Mesodermal cell (in vitro differentiated cells): Measurements from ENCODE around the gene CARD11.

ENCODE experiments used
- H3K27ac ChIP-seq: 2 replicates; pipeline ENCODE4 v1.7.0; 2013; ENCODE audit warnings: mild to moderate bottlenecking, low read depth, low read length, moderate library complexity; ENCODE audit not compliant: severe bottlenecking
- H3K36me3 ChIP-seq: 2 replicates; pipeline ENCODE4 v1.7.1; 2013; ENCODE audit warnings: mild to moderate bottlenecking, low read length, moderate library complexity; ENCODE audit not compliant: control insufficient read depth, insufficient read depth
- H3K4me1 ChIP-seq: one replicate; pipeline ENCODE4 v1.7.1; 2013; ENCODE audit warnings: mild to moderate bottlenecking, low read length; ENCODE audit not compliant: insufficient read depth, control insufficient read depth, poor library complexity, severe bottlenecking
- H3K4me3 ChIP-seq: 2 replicates; pipeline ENCODE4 v1.7.0; 2013; ENCODE audit warnings: low read length, control low read depth, mild to moderate bottlenecking; ENCODE audit not compliant: insufficient read depth, poor library complexity, severe bottlenecking; ENCODE audit errors: extremely low read depth
- H3K9me3 ChIP-seq: 2 replicates; pipeline ENCODE4 v1.7.1; 2013; ENCODE audit warnings: mild to moderate bottlenecking, low read length, moderate library complexity; ENCODE audit not compliant: control insufficient read depth
- WGBS, 2 experiments: methylation state at CpG; one replicate each; pipeline ENCODE4 v1.1.5; 2013; ENCODE audit warnings: missing lambda C conversion rate in 2 of 2; ENCODE audit not compliant: insufficient coverage in 2 of 2; 5-methylcytosine and 5-hydroxymethylcytosine counted together

The CARD11 gene

GRCh38 chr7:2920041-2920440 lies 123.6 kb downstream of the CARD11 start:
- H3K36me3 ChIP-seq: no peaks in the 10 kb centered on the region
- H3K27ac ChIP-seq: no peak overlapping the region
- H3K4me1 ChIP-seq: no peaks in the 10 kb centered on the region
- WGBS, 2 experiments: no CpG with 5 or more reads among the region's 4 CpGs
- H3K4me3 ChIP-seq: no peak overlapping the region
- H3K9me3 ChIP-seq: no peaks in the 10 kb centered on the region

GRCh38 chr7:2919256-2919655 lies 124.4 kb downstream of the CARD11 start:
- WGBS, 2 experiments: 95 to 97% methylated on average over 17 to 19 of the region's 19 CpGs

GRCh38 chr7:2918406-2918805 lies 125.3 kb downstream of the CARD11 start:
- Histone ChIP-seq H3K36me3 (no peaks in the 10 kb centered on the region), H3K4me3 (no peak overlapping the region), H3K9me3 (no peaks in the 10 kb centered on the region), H3K4me1 (no peaks in the 10 kb centered on the region), H3K27ac (no peak overlapping the region)
- WGBS, 2 experiments: 90 to 92% methylated on average over 15 to 20 of the region's 20 CpGs

More at GRCh38 chr7:2919256-2919655, 124.4 kb downstream of the CARD11 start:
- H3K9me3 ChIP-seq: no peaks in the 10 kb centered on the region
- H3K36me3 ChIP-seq: no peaks in the 10 kb centered on the region
- no peaks in the 10 kb centered on the region for H3K4me1 ChIP-seq
- H3K4me3 ChIP-seq: no peak overlapping the region
- H3K27ac ChIP-seq: no peak overlapping the region

GRCh38 chr7:2915023-2915422 lies 128.6 kb downstream of the CARD11 start:
- WGBS, 2 experiments: 95 to 98% methylated on average over 13 of the region's 16 CpGs
- Histone ChIP-seq H3K27ac (no peak overlapping the region), H3K4me3 (no peak overlapping the region), H3K9me3 (no peaks in the 10 kb centered on the region), H3K36me3 (no peaks in the 10 kb centered on the region), H3K4me1 (no peaks in the 10 kb centered on the region)

- Histone ChIP-seq H3K4me1 (no peaks in the 10 kb centered on the region), H3K9me3 (no peaks in the 10 kb centered on the region), H3K36me3 (no peaks in the 10 kb centered on the region), H3K27ac (no peak overlapping the region), H3K4me3 (no peak overlapping the region)
- WGBS, 2 experiments: 90 to 92% methylated on average over 21 to 22 of the region's 26 CpGs
Observed at GRCh38 chr7:2913760-2914387, 129.8 kb downstream of the CARD11 start.

- Histone ChIP-seq H3K36me3 (no peaks in the 10 kb centered on the region), H3K4me1 (no peaks in the 10 kb centered on the region), H3K27ac (no peak overlapping the region), H3K4me3 (no peak overlapping the region), H3K9me3 (no peaks in the 10 kb centered on the region)
- 88 to 91% methylated on average over 12 to 16 of the region's 16 CpGs for WGBS, 2 experiments
Observed at GRCh38 chr7:2912684-2913439, 130.8 kb downstream of the CARD11 start.

- Histone ChIP-seq H3K27ac (no peak overlapping the region), H3K36me3 (no peaks in the 10 kb centered on the region), H3K9me3 (no peaks in the 10 kb centered on the region), H3K4me1 (no peaks in the 10 kb centered on the region), H3K4me3 (no peak overlapping the region)
- WGBS, 2 experiments: 87 to 88% methylated on average over 13 of the region's 13 CpGs
Observed at GRCh38 chr7:2911466-2911865, 132.2 kb downstream of the CARD11 start.

- no peak overlapping the region for H3K27ac ChIP-seq
- H3K36me3 ChIP-seq: no peaks in the 10 kb centered on the region
- no peaks in the 10 kb centered on the region for H3K4me1 ChIP-seq
- H3K4me3 ChIP-seq: no peak overlapping the region
- WGBS, 2 experiments: 88 to 94% methylated on average over 5 to 12 of the region's 18 CpGs
- peaks cover 4% of the 10 kb centered on the region for H3K9me3 ChIP-seq
Observed at GRCh38 chr7:2909471-2910039, 134.1 kb downstream of the CARD11 start.

GRCh38 chr7:2909043-2909442 lies 134.6 kb downstream of the CARD11 start:
- H3K27ac ChIP-seq: no peak overlapping the region
- H3K4me1 ChIP-seq: no peaks in the 10 kb centered on the region
- 94 to 97% methylated on average over 12 of the region's 17 CpGs for WGBS, 2 experiments
- H3K9me3 ChIP-seq: peaks cover 4% of the 10 kb centered on the region
- no peaks in the 10 kb centered on the region for H3K36me3 ChIP-seq
- H3K4me3 ChIP-seq: no peak overlapping the region

GRCh38 chr7:2908103-2908683 lies 135.5 kb downstream of the CARD11 start:
- 94 to 95% methylated on average over 12 to 13 of the region's 17 CpGs for WGBS, 2 experiments
- H3K27ac ChIP-seq: no peak overlapping the region
- H3K9me3 ChIP-seq: peaks cover 4% of the 10 kb centered on the region
- no peak overlapping the region for H3K4me3 ChIP-seq
- no peaks in the 10 kb centered on the region for H3K36me3 ChIP-seq
- no peaks in the 10 kb centered on the region for H3K4me1 ChIP-seq
